GM23338 (cell line): ENCODE results near the gene SCAMP1.

Source experiments
- CREB1 ChIP-seq: fragments of 250-450 bp; sonication (Bioruptor Pico); IDR thresholded peaks from 2 replicates; pipeline ENCODE4 v1.5.0; 2020; ENCODE audit warnings: low read depth, mild to moderate bottlenecking, moderate library complexity
- TF ChIP-seq, protein P1 (sequence below), 2 experiments: fragments of 200-600 bp in 1 of 2; sonication (generic) in 1 of 2; conservative IDR thresholded peaks; 2 replicates each; pipeline versions ENCODE4 v1.5.1 to v1.6.1; 2016 to 2017; ENCODE audit warnings: antibody characterized with exemption in 2 of 2, low read depth in 2 of 2, mild to moderate bottlenecking in 2 of 2, moderate library complexity in 1 of 2

DNA sequence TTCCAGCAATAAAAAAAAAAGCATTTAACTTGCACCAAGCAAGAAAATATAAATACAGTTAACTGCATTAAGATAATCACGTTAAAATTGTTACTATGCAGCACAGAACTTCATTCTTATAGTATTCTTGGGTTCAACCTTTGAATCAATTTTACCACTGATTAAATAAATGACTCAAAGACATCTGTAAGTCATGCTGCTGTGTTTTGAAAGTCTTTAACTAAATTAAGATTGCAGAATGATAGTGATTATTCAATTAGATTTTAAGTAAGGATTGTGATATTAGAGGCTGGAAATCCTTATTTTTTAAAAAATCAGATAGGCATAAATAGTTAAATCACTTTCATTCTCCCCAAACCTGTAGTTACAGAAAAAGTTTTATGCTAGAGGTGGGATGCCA, 116.4 kb downstream of the SCAMP1 start:
- TF ChIP-seq, protein P1, sequence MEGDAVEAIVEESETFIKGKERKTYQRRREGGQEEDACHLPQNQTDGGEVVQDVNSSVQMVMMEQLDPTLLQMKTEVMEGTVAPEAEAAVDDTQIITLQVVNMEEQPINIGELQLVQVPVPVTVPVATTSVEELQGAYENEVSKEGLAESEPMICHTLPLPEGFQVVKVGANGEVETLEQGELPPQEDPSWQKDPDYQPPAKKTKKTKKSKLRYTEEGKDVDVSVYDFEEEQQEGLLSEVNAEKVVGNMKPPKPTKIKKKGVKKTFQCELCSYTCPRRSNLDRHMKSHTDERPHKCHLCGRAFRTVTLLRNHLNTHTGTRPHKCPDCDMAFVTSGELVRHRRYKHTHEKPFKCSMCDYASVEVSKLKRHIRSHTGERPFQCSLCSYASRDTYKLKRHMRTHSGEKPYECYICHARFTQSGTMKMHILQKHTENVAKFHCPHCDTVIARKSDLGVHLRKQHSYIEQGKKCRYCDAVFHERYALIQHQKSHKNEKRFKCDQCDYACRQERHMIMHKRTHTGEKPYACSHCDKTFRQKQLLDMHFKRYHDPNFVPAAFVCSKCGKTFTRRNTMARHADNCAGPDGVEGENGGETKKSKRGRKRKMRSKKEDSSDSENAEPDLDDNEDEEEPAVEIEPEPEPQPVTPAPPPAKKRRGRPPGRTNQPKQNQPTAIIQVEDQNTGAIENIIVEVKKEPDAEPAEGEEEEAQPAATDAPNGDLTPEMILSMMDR (conservative IDR thresholded peaks at IDR 0.05; ENCODE audit: low read depth in 2 of 2) = no peak
- no peak for TF ChIP-seq CREB1
